GM20000 (cell line): ENCODE results near the gene TAL1.

ENCODE experiments used
- DNase-seq: peaks from one replicate; pipeline ENCODE4 v3.0.0; 2012; ENCODE audit warnings: low spot score
- CTCF ChIP-seq: IDR thresholded peaks from 2 replicates; pipeline ENCODE4 v1.5.1; 2012; ENCODE audit warnings: mild to moderate bottlenecking, control low read depth; ENCODE audit errors: extremely low read depth, missing control alignments

The TAL1 gene

DNA sequence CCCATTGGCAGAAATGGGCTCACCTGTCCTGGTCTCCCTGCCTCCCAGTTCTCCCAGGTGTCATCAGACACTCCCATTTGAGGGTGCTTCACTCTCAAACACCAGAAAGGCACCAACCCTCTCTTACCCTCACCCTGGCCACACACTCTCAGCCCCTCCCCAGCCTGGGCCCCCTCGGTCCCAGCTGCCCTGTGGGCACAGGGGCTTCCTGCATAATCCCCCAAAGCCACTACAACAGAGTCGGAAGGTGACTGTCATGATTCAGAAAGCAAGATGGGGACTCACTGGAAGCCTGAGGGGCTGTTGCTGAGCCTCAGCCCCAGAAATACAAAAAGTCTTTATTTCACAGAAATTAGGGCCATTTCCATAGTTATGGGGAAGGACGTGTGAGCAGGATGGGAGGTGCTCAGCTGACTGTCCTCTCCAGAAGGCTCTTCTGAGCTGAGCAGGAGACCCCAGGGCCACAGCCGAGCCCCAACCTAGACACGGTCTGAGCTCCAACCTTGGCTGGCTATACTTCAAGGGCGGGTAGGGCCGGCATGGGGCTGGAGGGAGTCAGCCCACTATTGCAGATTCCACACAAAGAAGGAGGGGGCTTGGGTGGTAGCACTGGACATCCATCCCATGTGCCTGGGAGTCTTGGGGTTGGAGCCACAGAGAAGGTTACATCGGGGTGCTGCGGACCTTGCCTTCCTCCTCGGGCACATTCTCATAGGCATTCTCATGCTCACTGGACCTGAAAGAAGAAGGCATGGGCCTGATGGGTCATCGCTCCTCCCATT lies 48.5 kb downstream of the TAL1 start:
- no peak for DNase-seq

DNA sequence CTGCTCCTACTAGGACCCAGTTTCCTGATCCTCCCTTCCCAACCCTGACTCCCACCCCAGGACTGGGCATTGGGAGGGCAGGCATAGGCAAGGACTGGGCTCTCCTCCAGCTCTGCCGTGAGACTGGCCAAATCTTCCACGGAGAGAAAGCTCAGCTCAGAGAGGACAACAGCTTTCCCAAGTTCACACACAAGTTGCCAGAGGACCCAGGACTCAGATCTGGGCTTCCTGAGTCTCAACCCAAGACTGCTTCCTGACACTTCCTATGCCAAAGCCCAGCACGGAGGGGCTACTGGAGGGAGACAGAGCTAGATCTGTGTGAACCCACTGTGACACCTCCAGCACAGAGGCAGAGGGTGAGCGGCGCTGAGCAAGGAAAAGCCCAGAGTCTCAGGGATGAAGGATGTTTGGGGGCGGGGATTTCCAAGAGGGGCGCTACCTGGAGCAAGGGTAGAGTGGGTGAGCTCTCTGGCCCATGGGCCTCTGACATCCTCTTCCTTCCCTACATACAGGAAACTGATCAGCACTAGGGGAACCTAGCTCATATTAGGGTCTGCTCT lies 49.3 kb downstream of the TAL1 start:
- no peak for TF ChIP-seq CTCF
- no peak for DNase-seq

More for the DNA sequence above, 48.5 kb downstream of the TAL1 start:
- TF ChIP-seq CTCF, result no peak

DNA sequence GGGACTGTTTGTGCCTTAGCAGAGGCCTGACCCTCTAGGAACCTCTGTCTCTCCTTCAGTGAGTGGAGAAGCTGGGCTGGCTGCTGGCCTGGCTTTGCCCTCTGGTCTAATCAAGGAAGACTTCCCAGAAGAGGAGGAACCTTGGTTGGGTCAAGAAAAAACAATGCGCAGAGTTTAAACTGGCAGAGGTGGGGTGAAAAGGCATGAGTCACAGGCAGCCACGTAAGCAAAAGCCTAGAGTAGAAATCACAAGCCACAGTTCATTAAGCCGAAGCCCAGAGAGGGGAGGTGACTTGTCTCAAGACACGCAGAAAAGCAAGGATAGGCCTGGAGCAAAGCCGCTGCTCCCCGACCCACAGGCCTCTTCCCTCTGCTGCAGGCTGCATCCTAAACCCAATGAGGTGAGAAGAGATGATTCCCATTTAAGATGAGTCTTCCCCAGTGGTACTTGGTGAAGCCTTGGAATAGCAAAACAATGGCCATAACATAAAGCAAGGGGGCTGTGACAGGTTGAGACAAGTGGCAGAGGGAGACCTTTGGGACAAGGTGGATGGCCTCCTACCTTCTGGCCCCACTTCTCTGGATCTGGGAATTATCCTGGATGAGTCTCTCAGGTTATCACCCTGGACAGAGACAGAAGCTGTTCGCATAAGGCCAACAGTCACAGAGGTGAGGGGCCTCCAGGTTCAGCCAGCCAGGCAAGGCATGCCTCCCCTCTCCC lies 49.9 kb downstream of the TAL1 start:
- no peak for TF ChIP-seq CTCF
- DNase-seq, result no peak

GRCh38 chr1:47181095-47181954 lies 50.7 kb downstream of the TAL1 start:
- TF ChIP-seq CTCF, result no peak
- no peak for DNase-seq

- no peak for DNase-seq
- TF ChIP-seq CTCF, result no peak
Measured at GRCh38 chr1:47180603-47181094, 51.4 kb downstream of the TAL1 start.

- TF ChIP-seq CTCF, result no peak
- no peak for DNase-seq
Measured at GRCh38 chr1:47179988-47180563, 51.9 kb downstream of the TAL1 start.
